Measurements from ENCODE around the gene TRIP13.
"Not testable (repeated sequence)": the region's sequence is repeated elsewhere in the genome, so short reads cannot be mapped to it uniquely, and the experiment has no call there.

Gene TRIP13

DNA sequence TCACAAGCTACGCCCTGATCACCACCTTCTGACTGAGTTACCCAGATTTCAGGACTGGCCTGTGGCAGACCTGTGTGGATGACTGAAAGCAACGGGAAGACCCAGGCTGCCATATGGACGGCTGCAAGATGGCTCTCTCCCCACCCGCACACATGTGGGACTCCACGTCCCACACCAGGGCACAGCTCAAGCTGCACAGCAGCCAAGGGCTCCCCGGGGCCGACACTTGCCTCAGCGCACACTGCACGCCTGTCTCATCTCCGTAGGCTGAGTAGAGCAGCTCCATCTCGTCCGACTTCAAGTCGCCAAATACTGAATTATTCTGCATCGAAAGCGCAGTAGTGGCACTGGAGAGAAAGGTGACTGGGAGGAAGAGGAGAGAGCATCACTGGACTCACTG lies 14.6 kb upstream of the TRIP13 start:
- peaks cover 7% of the 10 kb centered on the region; the same call in 1 of the 2 replicates for H4K20me1 ChIP-seq (ENCODE audit: control insufficient read depth, insufficient read depth, low read depth, low read length)
- peaks cover 73% of the 10 kb centered on the region for H3K36me3 ChIP-seq (ENCODE audit: control insufficient read depth, low read length)
- no peaks in the 10 kb centered on the region for H3K4me1 ChIP-seq (ENCODE audit: control insufficient read depth, low read length)
- no peaks in the 10 kb centered on the region for H3K9me3 ChIP-seq (ENCODE audit: control insufficient read depth, insufficient read depth, low read length)
- H3K4me2 ChIP-seq (ENCODE audit: low read length): no peak overlapping the region
- H3K27ac ChIP-seq (ENCODE audit: low read depth, low read length): no peak overlapping the region
- H3K27me3 ChIP-seq (ENCODE audit: control insufficient read depth, low read length): no peaks in the 10 kb centered on the region
- H3K4me3 ChIP-seq (ENCODE audit: low read length): no peak overlapping the region
- H3K79me2 ChIP-seq (ENCODE audit: control insufficient read depth, low read length): peaks cover 23% of the 10 kb centered on the region
- H3F3A ChIP-seq (ENCODE audit: control insufficient read depth, insufficient read depth): peaks cover 3% of the 10 kb centered on the region; the same call in 1 of the 2 replicates
- TF ChIP-seq, protein P1, sequence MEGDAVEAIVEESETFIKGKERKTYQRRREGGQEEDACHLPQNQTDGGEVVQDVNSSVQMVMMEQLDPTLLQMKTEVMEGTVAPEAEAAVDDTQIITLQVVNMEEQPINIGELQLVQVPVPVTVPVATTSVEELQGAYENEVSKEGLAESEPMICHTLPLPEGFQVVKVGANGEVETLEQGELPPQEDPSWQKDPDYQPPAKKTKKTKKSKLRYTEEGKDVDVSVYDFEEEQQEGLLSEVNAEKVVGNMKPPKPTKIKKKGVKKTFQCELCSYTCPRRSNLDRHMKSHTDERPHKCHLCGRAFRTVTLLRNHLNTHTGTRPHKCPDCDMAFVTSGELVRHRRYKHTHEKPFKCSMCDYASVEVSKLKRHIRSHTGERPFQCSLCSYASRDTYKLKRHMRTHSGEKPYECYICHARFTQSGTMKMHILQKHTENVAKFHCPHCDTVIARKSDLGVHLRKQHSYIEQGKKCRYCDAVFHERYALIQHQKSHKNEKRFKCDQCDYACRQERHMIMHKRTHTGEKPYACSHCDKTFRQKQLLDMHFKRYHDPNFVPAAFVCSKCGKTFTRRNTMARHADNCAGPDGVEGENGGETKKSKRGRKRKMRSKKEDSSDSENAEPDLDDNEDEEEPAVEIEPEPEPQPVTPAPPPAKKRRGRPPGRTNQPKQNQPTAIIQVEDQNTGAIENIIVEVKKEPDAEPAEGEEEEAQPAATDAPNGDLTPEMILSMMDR (IDR thresholded peaks at IDR 0.05; ENCODE audit: low read depth, low read length, poor library complexity, severe bottlenecking): no peak
- TF ChIP-seq EZH2phosphoT487 (IDR thresholded peaks at IDR 0.05; ENCODE audit: borderline replicate concordance, low read length): no peak
- no peaks in the 10 kb centered on the region for H3K9me2 ChIP-seq (replicated peaks; ENCODE audit: control insufficient read depth, low read length)

DNA sequence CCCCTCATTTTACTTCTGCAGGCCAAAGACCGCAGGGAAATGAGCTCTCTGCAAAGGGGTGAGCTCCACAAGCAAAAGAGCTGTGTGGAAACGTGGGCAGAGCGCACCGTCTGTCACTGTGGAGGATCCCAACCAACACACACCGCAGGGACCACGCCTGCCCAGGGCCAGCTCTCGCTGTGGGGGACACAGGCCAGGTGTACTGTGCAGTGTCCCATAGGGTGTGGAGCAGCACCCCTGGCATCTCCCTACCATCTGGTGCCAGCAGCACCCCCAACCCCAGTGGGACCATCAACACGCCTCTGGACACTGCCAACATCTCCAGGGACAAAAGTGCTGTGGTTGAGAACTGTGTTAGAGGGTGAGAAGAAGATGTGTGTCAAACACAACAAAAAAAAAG lies 14.0 kb upstream of the TRIP13 start:
- H3K9me3 ChIP-seq (ENCODE audit: control insufficient read depth, insufficient read depth, low read length); H3K9me2 ChIP-seq (replicated peaks; ENCODE audit: control insufficient read depth, low read length); H3K27me3 ChIP-seq (ENCODE audit: control insufficient read depth, low read length); H3F3A ChIP-seq (ENCODE audit: control insufficient read depth, insufficient read depth); H3K4me2 ChIP-seq (ENCODE audit: low read length); H3K27ac ChIP-seq (ENCODE audit: low read depth, low read length); H3K4me1 ChIP-seq (ENCODE audit: control insufficient read depth, low read length); H3K4me3 ChIP-seq (ENCODE audit: low read length): not testable (repeated sequence)
- Histone ChIP-seq H3K79me2 (ENCODE audit: control insufficient read depth, low read length) (peaks cover 28% of the 10 kb centered on the region), H3K36me3 (ENCODE audit: control insufficient read depth, low read length) (peaks cover 73% of the 10 kb centered on the region), H4K20me1 (ENCODE audit: control insufficient read depth, insufficient read depth, low read depth, low read length) (peaks cover 12% of the 10 kb centered on the region; the same call in 1 of the 2 replicates)

DNA sequence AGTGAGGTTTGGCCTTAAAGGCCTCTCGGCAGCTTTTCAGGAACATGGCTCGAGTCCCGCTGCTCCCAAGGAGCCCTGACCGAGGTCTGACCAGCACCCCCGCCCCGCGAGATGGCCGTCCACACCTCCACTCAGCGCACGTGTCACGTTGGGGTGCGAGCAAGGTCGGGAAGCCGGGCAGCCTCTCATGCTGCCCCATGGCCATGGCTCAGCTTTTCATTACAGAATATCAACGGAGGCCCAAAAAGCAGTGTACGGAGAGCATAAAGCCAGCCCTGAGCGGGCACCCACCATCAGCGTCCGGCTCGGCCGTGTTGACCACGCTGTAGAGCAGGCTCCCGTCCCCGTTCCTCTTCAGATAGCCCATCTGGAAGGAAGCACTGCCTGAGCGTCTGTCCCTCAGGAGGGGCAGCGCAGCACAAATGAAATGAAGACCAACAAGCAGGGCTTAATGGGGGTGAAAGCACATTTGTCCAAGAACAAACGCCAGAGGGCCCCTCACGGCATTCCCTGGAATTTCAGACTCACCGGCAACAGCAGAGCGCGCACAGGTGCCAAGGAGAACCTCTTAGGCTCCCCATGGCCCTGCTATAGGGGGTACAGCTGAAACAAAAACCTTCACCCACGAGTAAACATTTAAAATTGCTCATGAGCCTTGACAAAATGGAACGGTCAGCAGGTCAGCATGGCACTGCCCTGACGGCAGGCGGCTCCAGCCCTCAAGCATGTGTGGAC lies 11.7 kb upstream of the TRIP13 start:
- Histone ChIP-seq H3K36me3 (ENCODE audit: control insufficient read depth, low read length) (peaks cover 75% of the 10 kb centered on the region), H3K4me3 (ENCODE audit: low read length) (no peak overlapping the region), H3K9me2 (replicated peaks; ENCODE audit: control insufficient read depth, low read length) (no peaks in the 10 kb centered on the region), H3K4me2 (ENCODE audit: low read length) (no peak overlapping the region), H3K79me2 (ENCODE audit: control insufficient read depth, low read length) (peaks cover 51% of the 10 kb centered on the region), H3K4me1 (ENCODE audit: control insufficient read depth, low read length) (no peaks in the 10 kb centered on the region), H3K9me3 (ENCODE audit: control insufficient read depth, insufficient read depth, low read length) (no peaks in the 10 kb centered on the region), H3F3A (ENCODE audit: control insufficient read depth, insufficient read depth) (peaks cover 5% of the 10 kb centered on the region; the same call in 1 of the 2 replicates), H3K27ac (ENCODE audit: low read depth, low read length) (no peak overlapping the region), H4K20me1 (ENCODE audit: control insufficient read depth, insufficient read depth, low read depth, low read length) (peaks cover 13% of the 10 kb centered on the region; the same call in 1 of the 2 replicates), H3K27me3 (ENCODE audit: control insufficient read depth, low read length) (no peaks in the 10 kb centered on the region)
- TF ChIP-seq, protein P1 (IDR thresholded peaks at IDR 0.05; ENCODE audit: low read depth, low read length, poor library complexity, severe bottlenecking): no peak
- TF ChIP-seq EZH2phosphoT487 (IDR thresholded peaks at IDR 0.05; ENCODE audit: borderline replicate concordance, low read length): no peak

DNA sequence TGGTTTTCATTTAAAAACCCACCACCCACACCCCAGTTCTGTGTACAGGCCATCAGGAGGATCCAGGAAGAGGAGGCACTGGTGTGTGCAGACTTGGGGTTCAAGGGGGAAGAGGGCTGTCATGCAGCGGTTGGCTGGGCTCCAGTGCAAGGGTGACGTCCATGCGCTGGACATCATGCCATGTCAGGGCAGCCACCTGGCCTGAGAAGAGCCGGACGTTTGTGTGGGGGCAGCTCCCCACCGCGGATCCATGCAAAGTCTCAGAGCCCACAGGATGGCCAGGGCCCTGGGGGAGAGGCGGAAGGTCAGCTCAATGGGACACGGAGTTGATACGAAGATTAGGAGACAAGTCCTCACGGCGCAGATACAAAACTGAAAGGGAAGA lies 11.1 kb upstream of the TRIP13 start:
- no peaks in the 10 kb centered on the region for H3K27me3 ChIP-seq (ENCODE audit: control insufficient read depth, low read length)
- H3K9me2 ChIP-seq (replicated peaks; ENCODE audit: control insufficient read depth, low read length): no peaks in the 10 kb centered on the region
- peaks cover 13% of the 10 kb centered on the region; the same call in 1 of the 2 replicates for H4K20me1 ChIP-seq (ENCODE audit: control insufficient read depth, insufficient read depth, low read depth, low read length)
- H3K4me3 ChIP-seq (ENCODE audit: low read length): no peak overlapping the region
- H3F3A ChIP-seq (ENCODE audit: control insufficient read depth, insufficient read depth): peaks cover 5% of the 10 kb centered on the region; the same call in 1 of the 2 replicates
- no peaks in the 10 kb centered on the region for H3K9me3 ChIP-seq (ENCODE audit: control insufficient read depth, insufficient read depth, low read length)
- H3K36me3 ChIP-seq (ENCODE audit: control insufficient read depth, low read length): peaks cover 77% of the 10 kb centered on the region
- no peaks in the 10 kb centered on the region for H3K4me1 ChIP-seq (ENCODE audit: control insufficient read depth, low read length)
- TF ChIP-seq EZH2phosphoT487 (IDR thresholded peaks at IDR 0.05; ENCODE audit: borderline replicate concordance, low read length): no peak
- TF ChIP-seq, protein P1 (IDR thresholded peaks at IDR 0.05; ENCODE audit: low read depth, low read length, poor library complexity, severe bottlenecking): no peak
- H3K27ac ChIP-seq (ENCODE audit: low read depth, low read length): no peak overlapping the region
- peaks cover 57% of the 10 kb centered on the region for H3K79me2 ChIP-seq (ENCODE audit: control insufficient read depth, low read length)
- no peak overlapping the region for H3K4me2 ChIP-seq (ENCODE audit: low read length)
